Measurements from ENCODE around the gene OPA3.

DNA sequence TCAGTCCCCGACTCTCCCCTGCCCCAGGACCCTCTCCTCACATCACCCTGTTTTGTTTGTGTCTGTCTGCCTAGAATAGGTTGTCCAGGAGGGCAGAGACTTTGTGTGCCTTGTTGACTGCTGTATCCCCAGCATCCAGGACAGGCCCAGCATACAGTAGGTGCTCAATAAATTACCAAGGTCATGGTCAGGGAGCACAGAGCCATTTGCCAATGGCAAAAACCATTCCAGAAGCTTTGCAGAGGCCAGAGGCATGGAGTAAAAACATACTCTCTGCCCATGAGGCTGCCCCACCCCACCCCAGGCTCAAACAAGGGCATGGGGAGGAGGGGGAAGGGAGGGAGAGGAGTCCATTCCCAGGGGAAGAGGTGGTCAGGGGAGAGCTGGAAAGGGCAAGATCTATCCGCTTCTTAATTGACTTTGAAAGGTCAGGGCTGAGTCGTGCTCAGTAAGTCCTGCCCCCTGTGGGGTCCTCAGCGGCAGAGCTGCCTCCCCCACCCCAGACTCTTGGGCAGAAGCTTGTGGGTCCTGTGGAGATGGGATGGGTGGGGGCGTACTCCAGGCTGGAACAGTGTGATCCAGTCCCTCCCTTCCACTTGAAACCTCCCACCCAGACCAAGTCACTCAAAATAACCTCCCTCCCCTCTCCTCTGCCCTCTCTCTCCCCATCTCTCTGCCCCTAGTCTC is 13.0 kb upstream of the OPA3 start:
- TF ChIP-seq, protein P1, sequence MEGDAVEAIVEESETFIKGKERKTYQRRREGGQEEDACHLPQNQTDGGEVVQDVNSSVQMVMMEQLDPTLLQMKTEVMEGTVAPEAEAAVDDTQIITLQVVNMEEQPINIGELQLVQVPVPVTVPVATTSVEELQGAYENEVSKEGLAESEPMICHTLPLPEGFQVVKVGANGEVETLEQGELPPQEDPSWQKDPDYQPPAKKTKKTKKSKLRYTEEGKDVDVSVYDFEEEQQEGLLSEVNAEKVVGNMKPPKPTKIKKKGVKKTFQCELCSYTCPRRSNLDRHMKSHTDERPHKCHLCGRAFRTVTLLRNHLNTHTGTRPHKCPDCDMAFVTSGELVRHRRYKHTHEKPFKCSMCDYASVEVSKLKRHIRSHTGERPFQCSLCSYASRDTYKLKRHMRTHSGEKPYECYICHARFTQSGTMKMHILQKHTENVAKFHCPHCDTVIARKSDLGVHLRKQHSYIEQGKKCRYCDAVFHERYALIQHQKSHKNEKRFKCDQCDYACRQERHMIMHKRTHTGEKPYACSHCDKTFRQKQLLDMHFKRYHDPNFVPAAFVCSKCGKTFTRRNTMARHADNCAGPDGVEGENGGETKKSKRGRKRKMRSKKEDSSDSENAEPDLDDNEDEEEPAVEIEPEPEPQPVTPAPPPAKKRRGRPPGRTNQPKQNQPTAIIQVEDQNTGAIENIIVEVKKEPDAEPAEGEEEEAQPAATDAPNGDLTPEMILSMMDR (IDR thresholded peaks at IDR 0.05 in 8 of 11, conservative IDR thresholded peaks at IDR 0.05 in 3 of 11): no peak
- TF ChIP-seq POLR2A (IDR thresholded peaks at IDR 0.05): no peak
- TF ChIP-seq POLR2AphosphoS5 (IDR thresholded peaks at IDR 0.05): no peak

All from spleen (tissue), 7 donors.